WTC11 (cell line): ENCODE measurements around the gene ADK. TPM values are rescaled to one million over a fixed set of nuclear protein-coding genes. Genes with fewer than 3 reads are reported as not detected.

Source experiments
- ATAC-seq: fragments of 200-7000 bp; cut with Tn5 transposase; 2 replicates; pipeline ENCODE4 v1.10.0; 2021; ENCODE audit warnings: mild to moderate bottlenecking, moderate library complexity
- CTCF ChIA-PET: fragments of 300-600 bp; sonication (Branson Sonifier 250); formaldehyde crosslinking; loops from one replicate; lab custom pipeline; 2021; ENCODE audit warnings: antibody characterized with exemption; lab: Charles Lee
- POLR2A ChIA-PET: fragments of 350-600 bp; sonication (Branson Sonifier 250); formaldehyde crosslinking; loops from one replicate; lab custom pipeline; 2021; ENCODE audit warnings: antibody characterized with exemption; lab: Charles Lee
- DNase-seq: peaks from one replicate; pipeline ENCODE4 v3.0.0; 2021; ENCODE audit warnings: low spot score
- H3K27ac Mint-ChIP-seq: 2 replicates; pipeline ENCODE4 v1.8.0; 2021; ENCODE audit warnings: mixed read lengths
- H3K27me3 Mint-ChIP-seq: 2 replicates; pipeline ENCODE4 v1.8.0; 2021; ENCODE audit warnings: low read depth, mild to moderate bottlenecking, moderate library complexity, mixed read lengths
- H3K36me3 Mint-ChIP-seq: 2 replicates; pipeline ENCODE4 v1.8.0; 2021; ENCODE audit warnings: mixed read lengths
- H3K4me1 Mint-ChIP-seq: 2 replicates; pipeline ENCODE4 v1.8.0; 2022; ENCODE audit warnings: mixed read lengths
- H3K4me3 Mint-ChIP-seq: 2 replicates; pipeline ENCODE4 v1.8.0; 2021; ENCODE audit warnings: mild to moderate bottlenecking, moderate library complexity, mixed read lengths
- H3K9me3 Mint-ChIP-seq: 2 replicates; pipeline ENCODE4 v1.8.0; 2021; ENCODE audit warnings: mixed read lengths
- CDX4 ChIP-seq: fragments of 250-450 bp; sonication (Bioruptor Pico); IDR thresholded peaks from 2 replicates; pipeline ENCODE4 v1.9.0; 2021; ENCODE audit warnings: moderate library complexity, mild to moderate bottlenecking, inconsistent platforms, borderline replicate concordance
- GABPB1 ChIP-seq: sonication (generic); formaldehyde crosslinking; IDR thresholded peaks from 2 replicates; pipeline ENCODE4 v1.8.1; 2023; ENCODE audit warnings: mild to moderate bottlenecking, missing genetic modification reagents
- IRF2 ChIP-seq: sonication (generic); formaldehyde crosslinking; IDR thresholded peaks from 2 replicates; pipeline ENCODE4 v1.8.0; 2022; ENCODE audit warnings: low read depth, missing genetic modification reagents, borderline replicate concordance
- NR1H2 ChIP-seq: sonication (generic); formaldehyde crosslinking; IDR thresholded peaks from 2 replicates; pipeline ENCODE4 v1.9.0; 2021; ENCODE audit warnings: mild to moderate bottlenecking, moderate library complexity, missing genetic modification reagents
- PREB ChIP-seq: sonication (generic); formaldehyde crosslinking; IDR thresholded peaks from 2 replicates; pipeline ENCODE4 v1.8.1; 2022; ENCODE audit warnings: mild to moderate bottlenecking, missing genetic modification reagents, moderate library complexity, borderline replicate concordance
- SMAD3 ChIP-seq: sonication (generic); formaldehyde crosslinking; IDR thresholded peaks from 2 replicates; pipeline ENCODE4 v1.8.0; 2022; ENCODE audit warnings: missing genetic modification reagents, mild to moderate bottlenecking, borderline replicate concordance
- SOX15 ChIP-seq: fragments of 250-450 bp; sonication (Bioruptor Pico); IDR thresholded peaks from 2 replicates; pipeline ENCODE4 v1.9.0; 2021; ENCODE audit warnings: mild to moderate bottlenecking
- TCF7 ChIP-seq: sonication (generic); formaldehyde crosslinking; IDR thresholded peaks from 2 replicates; pipeline ENCODE4 v1.8.0; 2022; ENCODE audit warnings: mild to moderate bottlenecking, low read depth, missing genetic modification reagents, moderate library complexity
- TP53 ChIP-seq: sonication (generic); formaldehyde crosslinking; IDR thresholded peaks from 2 replicates; pipeline ENCODE4 v1.8.1; 2023; ENCODE audit warnings: mild to moderate bottlenecking, missing genetic modification reagents
- ZNF219 ChIP-seq: sonication (generic); formaldehyde crosslinking; IDR thresholded peaks from 2 replicates; pipeline ENCODE4 v1.8.0; 2023; ENCODE audit warnings: missing genetic modification reagents, mild to moderate bottlenecking, borderline replicate concordance
- ZNF317 ChIP-seq: sonication (generic); formaldehyde crosslinking; IDR thresholded peaks from 2 replicates; pipeline ENCODE4 v1.8.1; 2023; ENCODE audit warnings: low read depth, mild to moderate bottlenecking, moderate library complexity, missing genetic modification reagents, borderline replicate concordance
- ZNF396 ChIP-seq: fragments of 250-450 bp; sonication (Bioruptor Pico); IDR thresholded peaks from 2 replicates; pipeline ENCODE4 v1.8.0; 2021; ENCODE audit warnings: mild to moderate bottlenecking, moderate library complexity, borderline replicate concordance
- ZNF423 ChIP-seq: fragments of 250-450 bp; sonication (Bioruptor Pico); IDR thresholded peaks from 2 replicates; pipeline ENCODE4 v2.1.2; 2022; ENCODE audit warnings: mild to moderate bottlenecking, moderate library complexity
- ZNF671 ChIP-seq: fragments of 250-450 bp; sonication (Bioruptor Pico); IDR thresholded peaks from 2 replicates; pipeline ENCODE4 v1.8.0; 2021; ENCODE audit warnings: mild to moderate bottlenecking
- total RNA-seq: library from RNA; stranded (reverse); gene quantifications from 3 replicates; pipeline ENCODE4 v1.2.3, GENCODE V29; 2021
- TF ChIP-seq, protein P1 (sequence below): sonication (generic); formaldehyde crosslinking; IDR thresholded peaks from 2 replicates; pipeline ENCODE4 v1.8.0; 2023; ENCODE audit warnings: missing genetic modification reagents, mild to moderate bottlenecking, borderline replicate concordance
- TF ChIP-seq, protein P2 (sequence below): fragments of 200-600 bp; IDR thresholded peaks from 2 replicates; pipeline ENCODE4 v1.8.0; 2022; ENCODE audit warnings: antibody characterized with exemption
- TF ChIP-seq, protein P3 (sequence below): fragments of 250-450 bp; sonication (Bioruptor Pico); IDR thresholded peaks from 2 replicates; pipeline ENCODE4 v2.1.2; 2022; ENCODE audit warnings: mild to moderate bottlenecking, moderate library complexity

ADK gene
- total RNA-seq, 1 experiment from 2014 or later = 32.7 TPM

GRCh38 chr10:74275755-74276290 lies 124.8 kb downstream of the ADK start (continued):
- TF ChIP-seq, protein P1, sequence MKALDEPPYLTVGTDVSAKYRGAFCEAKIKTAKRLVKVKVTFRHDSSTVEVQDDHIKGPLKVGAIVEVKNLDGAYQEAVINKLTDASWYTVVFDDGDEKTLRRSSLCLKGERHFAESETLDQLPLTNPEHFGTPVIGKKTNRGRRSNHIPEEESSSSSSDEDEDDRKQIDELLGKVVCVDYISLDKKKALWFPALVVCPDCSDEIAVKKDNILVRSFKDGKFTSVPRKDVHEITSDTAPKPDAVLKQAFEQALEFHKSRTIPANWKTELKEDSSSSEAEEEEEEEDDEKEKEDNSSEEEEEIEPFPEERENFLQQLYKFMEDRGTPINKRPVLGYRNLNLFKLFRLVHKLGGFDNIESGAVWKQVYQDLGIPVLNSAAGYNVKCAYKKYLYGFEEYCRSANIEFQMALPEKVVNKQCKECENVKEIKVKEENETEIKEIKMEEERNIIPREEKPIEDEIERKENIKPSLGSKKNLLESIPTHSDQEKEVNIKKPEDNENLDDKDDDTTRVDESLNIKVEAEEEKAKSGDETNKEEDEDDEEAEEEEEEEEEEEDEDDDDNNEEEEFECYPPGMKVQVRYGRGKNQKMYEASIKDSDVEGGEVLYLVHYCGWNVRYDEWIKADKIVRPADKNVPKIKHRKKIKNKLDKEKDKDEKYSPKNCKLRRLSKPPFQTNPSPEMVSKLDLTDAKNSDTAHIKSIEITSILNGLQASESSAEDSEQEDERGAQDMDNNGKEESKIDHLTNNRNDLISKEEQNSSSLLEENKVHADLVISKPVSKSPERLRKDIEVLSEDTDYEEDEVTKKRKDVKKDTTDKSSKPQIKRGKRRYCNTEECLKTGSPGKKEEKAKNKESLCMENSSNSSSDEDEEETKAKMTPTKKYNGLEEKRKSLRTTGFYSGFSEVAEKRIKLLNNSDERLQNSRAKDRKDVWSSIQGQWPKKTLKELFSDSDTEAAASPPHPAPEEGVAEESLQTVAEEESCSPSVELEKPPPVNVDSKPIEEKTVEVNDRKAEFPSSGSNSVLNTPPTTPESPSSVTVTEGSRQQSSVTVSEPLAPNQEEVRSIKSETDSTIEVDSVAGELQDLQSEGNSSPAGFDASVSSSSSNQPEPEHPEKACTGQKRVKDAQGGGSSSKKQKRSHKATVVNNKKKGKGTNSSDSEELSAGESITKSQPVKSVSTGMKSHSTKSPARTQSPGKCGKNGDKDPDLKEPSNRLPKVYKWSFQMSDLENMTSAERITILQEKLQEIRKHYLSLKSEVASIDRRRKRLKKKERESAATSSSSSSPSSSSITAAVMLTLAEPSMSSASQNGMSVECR (CRISPR knock-in tag) = no peak

DNA sequence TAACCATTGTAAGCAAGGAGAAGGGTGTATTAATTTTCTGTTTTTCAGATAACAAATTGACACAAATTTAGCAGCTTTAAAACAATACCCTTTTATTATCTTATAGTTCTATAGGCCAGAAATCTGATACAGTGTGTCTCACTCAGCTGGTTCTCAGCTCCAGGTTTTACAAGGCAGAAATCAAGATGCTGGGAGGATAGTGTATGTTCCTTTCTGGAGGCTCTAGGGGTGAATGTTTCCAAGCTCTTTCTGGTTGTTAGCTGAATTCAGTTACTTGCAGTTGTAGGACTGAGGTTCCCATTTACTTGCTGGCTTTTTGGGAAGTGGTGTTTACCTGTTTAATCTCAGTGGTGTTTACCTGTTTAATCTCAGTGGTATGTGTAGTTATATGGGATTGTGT lies 125.4 kb downstream of the ADK start:
- H3K27me3 Mint-ChIP-seq = no peaks in the 10 kb centered on the region
- ChIA-PET POLR2A (interaction anchor here (0.6 kb wide), 1 partner anchor 26 kb away, joined by 3 read pairs; no protein-coding TSS in a partner anchor), CTCF (no interaction called here)
- TF ChIP-seq ZNF317 = no peak
- no peak overlapping the region for H3K4me3 Mint-ChIP-seq
- no peak for ATAC-seq
- DNase-seq = no peak
- no peaks in the 10 kb centered on the region for H3K9me3 Mint-ChIP-seq
- no peaks in the 10 kb centered on the region for H3K4me1 Mint-ChIP-seq
- no peaks in the 10 kb centered on the region for H3K36me3 Mint-ChIP-seq
- H3K27ac Mint-ChIP-seq = no peak overlapping the region

DNA sequence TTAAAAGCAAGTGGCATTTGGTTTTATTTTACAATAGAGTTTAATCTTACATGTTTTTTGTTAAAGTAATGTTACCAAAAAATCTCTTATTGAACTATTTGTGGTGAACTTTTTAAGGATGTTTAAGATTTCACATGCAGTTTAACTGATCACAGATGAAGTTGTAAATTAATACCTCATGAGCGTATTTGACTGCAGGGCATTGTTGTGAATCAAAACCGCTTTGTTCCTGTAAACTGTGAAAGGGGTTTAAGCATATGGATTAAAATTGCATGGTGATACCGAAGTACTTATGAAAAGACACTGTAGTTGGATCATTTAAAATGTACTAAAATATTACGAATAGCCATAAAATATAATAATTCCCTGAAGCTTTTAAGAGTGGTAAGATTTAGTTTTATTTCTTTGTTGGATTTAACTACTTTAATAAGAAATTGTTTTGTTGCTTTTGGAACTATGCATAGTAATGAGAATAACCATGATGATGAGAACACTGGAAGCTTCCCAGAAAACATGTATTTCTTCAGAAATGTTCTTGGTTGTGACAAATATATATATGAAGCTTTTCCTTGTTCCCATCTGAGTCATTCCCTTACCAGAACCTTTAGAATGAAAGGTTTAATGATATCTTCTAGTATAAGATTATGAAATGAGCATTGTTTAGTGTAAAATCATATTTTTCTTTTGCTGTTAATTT lies 131.3 kb downstream of the ADK start:
- DNase-seq = no peak
- H3K4me3 Mint-ChIP-seq = no peak overlapping the region
- ChIA-PET POLR2A (no interaction called here), CTCF (no interaction called here)
- no peaks in the 10 kb centered on the region for H3K4me1 Mint-ChIP-seq
- no peaks in the 10 kb centered on the region for H3K9me3 Mint-ChIP-seq
- H3K27me3 Mint-ChIP-seq = no peaks in the 10 kb centered on the region
- H3K36me3 Mint-ChIP-seq = no peaks in the 10 kb centered on the region
- no peak overlapping the region for H3K27ac Mint-ChIP-seq
- ATAC-seq = no peak
- TF ChIP-seq, protein P2, sequence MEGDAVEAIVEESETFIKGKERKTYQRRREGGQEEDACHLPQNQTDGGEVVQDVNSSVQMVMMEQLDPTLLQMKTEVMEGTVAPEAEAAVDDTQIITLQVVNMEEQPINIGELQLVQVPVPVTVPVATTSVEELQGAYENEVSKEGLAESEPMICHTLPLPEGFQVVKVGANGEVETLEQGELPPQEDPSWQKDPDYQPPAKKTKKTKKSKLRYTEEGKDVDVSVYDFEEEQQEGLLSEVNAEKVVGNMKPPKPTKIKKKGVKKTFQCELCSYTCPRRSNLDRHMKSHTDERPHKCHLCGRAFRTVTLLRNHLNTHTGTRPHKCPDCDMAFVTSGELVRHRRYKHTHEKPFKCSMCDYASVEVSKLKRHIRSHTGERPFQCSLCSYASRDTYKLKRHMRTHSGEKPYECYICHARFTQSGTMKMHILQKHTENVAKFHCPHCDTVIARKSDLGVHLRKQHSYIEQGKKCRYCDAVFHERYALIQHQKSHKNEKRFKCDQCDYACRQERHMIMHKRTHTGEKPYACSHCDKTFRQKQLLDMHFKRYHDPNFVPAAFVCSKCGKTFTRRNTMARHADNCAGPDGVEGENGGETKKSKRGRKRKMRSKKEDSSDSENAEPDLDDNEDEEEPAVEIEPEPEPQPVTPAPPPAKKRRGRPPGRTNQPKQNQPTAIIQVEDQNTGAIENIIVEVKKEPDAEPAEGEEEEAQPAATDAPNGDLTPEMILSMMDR = no peak
- TF ChIP-seq GABPB1 (CRISPR knock-in tag) (no peak), ZNF671 (CRISPR knock-in tag) (no peak), SMAD3 (CRISPR knock-in tag) (no peak), ZNF423 (CRISPR knock-in tag) (no peak), TP53 (no peak), NR1H2 (CRISPR knock-in tag) (no peak), ZNF219 (no peak), TCF7 (no peak), PREB (CRISPR knock-in tag) (no peak), ZNF396 (no peak), IRF2 (CRISPR knock-in tag) (no peak), SOX15 (no peak), CDX4 (no peak)
- TF ChIP-seq, protein P3, sequence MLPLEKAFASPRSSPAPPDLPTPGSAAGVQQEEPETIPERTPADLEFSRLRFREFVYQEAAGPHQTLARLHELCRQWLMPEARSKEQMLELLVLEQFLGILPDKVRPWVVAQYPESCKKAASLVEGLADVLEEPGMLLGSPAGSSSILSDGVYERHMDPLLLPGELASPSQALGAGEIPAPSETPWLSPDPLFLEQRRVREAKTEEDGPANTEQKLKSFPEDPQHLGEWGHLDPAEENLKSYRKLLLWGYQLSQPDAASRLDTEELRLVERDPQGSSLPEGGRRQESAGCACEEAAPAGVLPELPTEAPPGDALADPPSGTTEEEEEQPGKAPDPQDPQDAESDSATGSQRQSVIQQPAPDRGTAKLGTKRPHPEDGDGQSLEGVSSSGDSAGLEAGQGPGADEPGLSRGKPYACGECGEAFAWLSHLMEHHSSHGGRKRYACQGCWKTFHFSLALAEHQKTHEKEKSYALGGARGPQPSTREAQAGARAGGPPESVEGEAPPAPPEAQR (CRISPR knock-in tag) = no peak
